Erythroblast (primary cell): ENCODE measurements around the gene AP2S1.

Experiments used
- GATA1 ChIP-seq: IDR thresholded peaks from 2 replicates; pipeline ENCODE4 v1.6.1; 2011; ENCODE audit warnings: low read depth, mild to moderate bottlenecking, control low read depth, low read length, moderate library complexity
- POLR2A ChIP-seq: IDR thresholded peaks from 2 replicates; pipeline ENCODE4 v1.6.1; 2011; ENCODE audit warnings: mild to moderate bottlenecking, low read length

DNA sequence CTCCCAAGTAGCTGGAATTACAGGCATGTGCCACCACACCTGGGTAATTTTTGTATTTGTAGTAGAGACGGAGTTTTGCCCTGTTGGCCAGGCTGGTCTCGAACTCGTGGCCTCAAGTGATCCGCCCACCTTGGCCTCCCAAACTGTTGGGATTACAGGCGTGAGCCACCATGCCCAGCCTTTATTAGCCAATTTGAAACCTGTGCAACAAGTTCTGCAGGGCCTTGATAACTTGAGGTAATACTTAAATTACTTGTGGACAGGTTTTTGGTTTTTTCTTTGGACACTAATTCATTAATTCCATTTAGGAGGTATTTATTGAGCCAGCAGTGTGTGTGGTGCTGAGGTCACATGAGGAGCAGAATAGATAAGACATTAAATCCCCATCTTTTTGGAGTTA is 49.7 kb upstream of the AP2S1 start:
- TF ChIP-seq POLR2A (no peak), GATA1 (no peak)
